Activated CD8-positive, alpha-beta T cell treated with anti-CD3 and anti-CD28 coated beads for 36 hours (primary cell): ENCODE results near the gene RBM14. TPM values are rescaled to one million over a fixed set of nuclear protein-coding genes. Genes with fewer than 3 reads are reported as not detected.

ENCODE experiments used
- ATAC-seq: fragments of 200-7000 bp; cut with Tn5 transposase; one replicate; pipeline ENCODE4 v1.10.0; 2021; ENCODE audit warnings: mild to moderate bottlenecking, moderate library complexity
- CTCF ChIA-PET: fragments of 350-600 bp; sonication (Branson Sonifier 250); formaldehyde crosslinking; loops from one replicate; lab custom pipeline; 2021; ENCODE audit warnings: antibody characterized with exemption; lab: Charles Lee
- POLR2A ChIA-PET: fragments of 350-600 bp; sonication (Branson Sonifier 250); formaldehyde crosslinking; loops from one replicate; lab custom pipeline; 2021; ENCODE audit warnings: antibody characterized with exemption; lab: Charles Lee
- DNase-seq: peaks from one replicate; pipeline ENCODE4 v3.0.0-alpha.2; 2020
- H3K27ac Mint-ChIP-seq: one replicate; pipeline ENCODE4 v1.8.0; 2021; ENCODE audit warnings: mild to moderate bottlenecking, mixed read lengths
- H3K27me3 Mint-ChIP-seq: one replicate; pipeline ENCODE4 v1.8.0; 2021; ENCODE audit warnings: mixed read lengths
- H3K36me3 Mint-ChIP-seq: one replicate; pipeline ENCODE4 v1.8.0; 2021; ENCODE audit warnings: low read depth, mixed read lengths
- H3K4me1 Mint-ChIP-seq: one replicate; pipeline ENCODE4 v1.8.0; 2021; ENCODE audit warnings: low read depth, mixed read lengths
- H3K4me3 Mint-ChIP-seq: one replicate; pipeline ENCODE4 v1.8.0; 2021; ENCODE audit warnings: mild to moderate bottlenecking, moderate library complexity, mixed read lengths
- H3K9me3 Mint-ChIP-seq: one replicate; pipeline ENCODE4 v1.8.0; 2021; ENCODE audit warnings: mixed read lengths
- CTCF ChIP-seq: fragments of 200-600 bp; IDR thresholded peaks from one replicate; pipeline ENCODE4 v1.8.0; 2022; ENCODE audit warnings: antibody characterized with exemption, mild to moderate bottlenecking
- intact Hi-C: fragments of 100-400 bp; cut with micrococcal nuclease; formaldehyde crosslinking; loops from one replicate; pipeline ENCODE4 v1.10.0; 2022
- total RNA-seq, 2 experiments: library from RNA; stranded (reverse); gene quantifications; one replicate each; pipeline ENCODE4 v1.2.3, GENCODE V29; 2021

Gene RBM14
- total RNA-seq, 2 experiments from 2014 or later = 153 to 159 TPM

- H3K27me3 Mint-ChIP-seq = no peaks in the 10 kb centered on the region
- H3K27ac Mint-ChIP-seq = no peak overlapping the region
- DNase-seq = no peak
- ChIA-PET CTCF (no interaction called here), POLR2A (interaction anchor here (0.7 to 27.4 kb wide), 6 partner anchors 1 to 141 kb away, joined by 3 to 558 read pairs (median 6); partner anchors contain the start of genes RBM14 and RBM4)
- H3K9me3 Mint-ChIP-seq = no peaks in the 10 kb centered on the region
- intact Hi-C loops = no loop called here
- H3K36me3 Mint-ChIP-seq = peaks cover 92% of the 10 kb centered on the region
- TF ChIP-seq CTCF = no peak
- no peak overlapping the region for H3K4me3 Mint-ChIP-seq
- ATAC-seq = no peak
- peaks cover 58% of the 10 kb centered on the region for H3K4me1 Mint-ChIP-seq
Measured at GRCh38 chr11:66625041-66625751, 8.8 kb downstream of the RBM14 start.

DNA sequence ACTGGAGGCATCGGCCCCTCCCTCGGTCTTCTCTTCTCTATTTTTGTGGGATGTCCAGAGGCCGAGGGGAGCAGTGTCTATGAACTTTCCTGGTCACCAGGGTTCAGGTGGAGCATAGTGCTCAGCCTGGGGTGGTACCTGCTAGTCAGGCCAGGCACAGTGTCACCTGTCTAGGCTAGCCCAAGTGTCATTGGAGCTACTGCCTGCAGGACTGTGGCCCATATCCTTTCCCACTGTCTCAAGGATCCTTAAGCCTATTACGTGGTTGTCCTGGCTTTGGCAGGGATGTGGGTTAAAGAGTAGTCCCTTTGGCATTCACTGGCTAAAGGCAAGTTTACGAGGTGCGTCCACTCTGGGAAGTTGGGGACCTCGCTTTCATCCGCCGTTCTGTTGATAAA, 9.3 kb downstream of the RBM14 start:
- no peak overlapping the region for H3K27ac Mint-ChIP-seq
- no peaks in the 10 kb centered on the region for H3K27me3 Mint-ChIP-seq
- TF ChIP-seq CTCF = no peak
- H3K9me3 Mint-ChIP-seq = no peaks in the 10 kb centered on the region
- ChIA-PET CTCF (no interaction called here), POLR2A (interaction anchor here (0.6 to 27.4 kb wide), 4 partner anchors 2 to 152 kb away, joined by 3 to 558 read pairs (median 280); partner anchors contain the start of genes RBM14 and RBM4)
- DNase-seq = no peak
- H3K36me3 Mint-ChIP-seq = peaks cover 90% of the 10 kb centered on the region
- intact Hi-C loops = no loop called here
- ATAC-seq = no peak
- H3K4me3 Mint-ChIP-seq = no peak overlapping the region
- H3K4me1 Mint-ChIP-seq = peaks cover 53% of the 10 kb centered on the region

- ChIA-PET POLR2A (interaction anchor here (0.6 to 27.4 kb wide), 4 partner anchors 3 to 153 kb away, joined by 3 to 558 read pairs (median 280); partner anchors contain the start of genes RBM14 and RBM4), CTCF (no interaction called here)
- H3K4me3 Mint-ChIP-seq = no peak overlapping the region
- TF ChIP-seq CTCF = no peak
- DNase-seq = no peak
- H3K4me1 Mint-ChIP-seq = peaks cover 48% of the 10 kb centered on the region
- no peak overlapping the region for H3K27ac Mint-ChIP-seq
- H3K36me3 Mint-ChIP-seq = peaks cover 85% of the 10 kb centered on the region
- H3K27me3 Mint-ChIP-seq = no peaks in the 10 kb centered on the region
- intact Hi-C loops = no loop called here
- ATAC-seq = no peak
- no peaks in the 10 kb centered on the region for H3K9me3 Mint-ChIP-seq
Measured at GRCh38 chr11:66626382-66626781, 10.0 kb downstream of the RBM14 start.

GRCh38 chr11:66626926-66627325, 10.5 kb downstream of the RBM14 start:
- H3K4me3 Mint-ChIP-seq = no peak overlapping the region
- ChIA-PET CTCF (interaction anchor here (0.8 kb wide), 1 partner anchor 12 kb away, joined by 3 read pairs; the partner anchor contains the start of gene RBM4), POLR2A (interaction anchor here (0.6 to 27.4 kb wide), 4 partner anchors 3 to 46 kb away, joined by 3 to 558 read pairs (median 280); partner anchors contain the start of genes RBM14 and RBM4)
- no peaks in the 10 kb centered on the region for H3K9me3 Mint-ChIP-seq
- DNase-seq (no peak), ATAC-seq (no peak)
- no peak for TF ChIP-seq CTCF
- peaks cover 46% of the 10 kb centered on the region for H3K4me1 Mint-ChIP-seq
- no peak overlapping the region for H3K27ac Mint-ChIP-seq
- intact Hi-C loops = no loop called here
- no peaks in the 10 kb centered on the region for H3K27me3 Mint-ChIP-seq
- peaks cover 82% of the 10 kb centered on the region for H3K36me3 Mint-ChIP-seq

DNA sequence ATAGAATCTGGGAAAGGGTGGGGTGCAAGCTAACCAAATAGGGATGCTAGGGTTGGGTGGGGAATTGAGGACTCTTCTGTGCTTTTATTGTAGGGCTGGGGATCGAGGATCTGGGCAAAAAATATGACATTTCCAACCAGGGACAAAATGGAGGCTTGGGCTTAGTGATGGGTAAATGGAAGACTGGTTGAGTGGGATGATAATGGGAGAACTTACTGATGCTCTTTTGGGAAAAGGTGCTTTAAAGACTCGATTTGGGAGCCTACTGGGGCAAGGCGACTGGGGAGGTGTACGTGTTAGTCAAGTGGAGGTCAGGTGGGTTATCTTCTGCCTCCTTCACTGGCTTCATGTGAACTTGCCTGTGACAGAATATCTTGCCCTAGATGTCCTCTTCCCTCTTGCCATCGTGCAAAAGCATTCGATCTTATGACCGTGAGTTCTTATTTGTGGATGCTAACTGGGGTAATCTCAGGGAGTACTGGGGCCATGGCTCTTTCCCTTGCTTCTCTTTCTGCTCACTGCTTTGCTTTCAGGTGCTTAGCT, 11.7 kb downstream of the RBM14 start:
- peaks cover 78% of the 10 kb centered on the region for H3K36me3 Mint-ChIP-seq
- CTCF ChIA-PET = interaction anchor here (1.8 kb wide), 1 partner anchor 50 kb away, joined by 7 read pairs; the partner anchor contains the start of gene RBM4B
- no peak for TF ChIP-seq CTCF
- POLR2A ChIA-PET = interaction anchor here (0.5 to 27.4 kb wide), 5 partner anchors 4 to 498 kb away, joined by 3 to 558 read pairs (median 4); partner anchors contain the start of genes RBM14 and RBM4
- H3K4me1 Mint-ChIP-seq = peaks cover 38% of the 10 kb centered on the region
- no peaks in the 10 kb centered on the region for H3K9me3 Mint-ChIP-seq
- ATAC-seq (no peak), DNase-seq (no peak)
- intact Hi-C loops = no loop called here
- H3K27me3 Mint-ChIP-seq = no peaks in the 10 kb centered on the region
- no peak overlapping the region for H3K4me3 Mint-ChIP-seq
- H3K27ac Mint-ChIP-seq = peak overlapping the region; percentile 16
